SU-DHL-6 (cell line): Measurements from ENCODE around the gene E4F1.

Source experiments
- EZH2phosphoT487 ChIP-seq: fragments of 200-600 bp; sonication (generic), shearing (Covaris generic); conservative IDR thresholded peaks from 2 replicates; pipeline ENCODE4 v1.6.1; 2018; ENCODE audit warnings: mild to moderate bottlenecking, antibody characterized with exemption, low read length, moderate library complexity, mixed read lengths
- TF ChIP-seq, protein P1 (sequence below): fragments of 200-600 bp; sonication (generic); IDR thresholded peaks from one replicate; pipeline ENCODE4 v1.5.1; 2017; ENCODE audit warnings: antibody characterized with exemption, mild to moderate bottlenecking, low read length, moderate library complexity; ENCODE audit not compliant: insufficient read depth, poor library complexity, severe bottlenecking

DNA sequence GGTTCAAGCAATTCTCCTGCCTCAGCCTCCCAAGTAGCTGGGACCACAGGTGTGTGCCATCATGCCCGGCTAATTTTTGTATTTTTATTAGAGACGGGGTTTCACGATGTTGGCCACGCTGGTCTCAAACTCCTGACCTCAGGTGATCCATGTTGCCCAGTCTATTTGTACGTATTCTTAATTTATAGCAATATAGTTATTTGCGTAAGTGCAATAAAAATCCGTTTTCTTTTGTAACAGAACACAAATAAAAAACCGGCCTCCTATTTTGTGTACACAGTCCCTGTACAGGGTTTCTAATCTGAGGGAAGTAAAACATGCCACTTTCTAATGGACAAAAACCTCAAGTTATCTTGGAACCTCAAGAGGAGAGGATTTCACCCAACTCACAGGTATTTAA is 36.9 kb downstream of the E4F1 start:
- TF ChIP-seq, protein P1, sequence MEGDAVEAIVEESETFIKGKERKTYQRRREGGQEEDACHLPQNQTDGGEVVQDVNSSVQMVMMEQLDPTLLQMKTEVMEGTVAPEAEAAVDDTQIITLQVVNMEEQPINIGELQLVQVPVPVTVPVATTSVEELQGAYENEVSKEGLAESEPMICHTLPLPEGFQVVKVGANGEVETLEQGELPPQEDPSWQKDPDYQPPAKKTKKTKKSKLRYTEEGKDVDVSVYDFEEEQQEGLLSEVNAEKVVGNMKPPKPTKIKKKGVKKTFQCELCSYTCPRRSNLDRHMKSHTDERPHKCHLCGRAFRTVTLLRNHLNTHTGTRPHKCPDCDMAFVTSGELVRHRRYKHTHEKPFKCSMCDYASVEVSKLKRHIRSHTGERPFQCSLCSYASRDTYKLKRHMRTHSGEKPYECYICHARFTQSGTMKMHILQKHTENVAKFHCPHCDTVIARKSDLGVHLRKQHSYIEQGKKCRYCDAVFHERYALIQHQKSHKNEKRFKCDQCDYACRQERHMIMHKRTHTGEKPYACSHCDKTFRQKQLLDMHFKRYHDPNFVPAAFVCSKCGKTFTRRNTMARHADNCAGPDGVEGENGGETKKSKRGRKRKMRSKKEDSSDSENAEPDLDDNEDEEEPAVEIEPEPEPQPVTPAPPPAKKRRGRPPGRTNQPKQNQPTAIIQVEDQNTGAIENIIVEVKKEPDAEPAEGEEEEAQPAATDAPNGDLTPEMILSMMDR = no peak
- TF ChIP-seq EZH2phosphoT487 = no peak
